Activated T-cell treated with anti-CD3 and anti-CD28 coated beads, Interleukin-2, amount 50 U/mL, for 72 hours (primary cell): ENCODE results near the gene ZBTB17. TPM values are rescaled to one million over a fixed set of nuclear protein-coding genes. Genes with fewer than 3 reads are reported as not detected.

Experiments
- ATAC-seq, 2 donors: fragments of 150-1000 bp; cut with Tn5 transposase; replicated peaks in 1 of 2; 2 replicates each; pipeline ENCODE4 v1.10.0; 2021; ENCODE audit warnings: moderate library complexity in 2 of 2, mild to moderate bottlenecking in 1 of 2
- DNase-seq, 2 donors: peaks; one replicate each; pipeline ENCODE4 v3.0.0; 2021 to 2022; ENCODE audit warnings: mixed read lengths in 1 of 2
- H3K27ac Mint-ChIP-seq: one replicate; pipeline ENCODE4 v1.8.0; 2022; ENCODE audit warnings: mild to moderate bottlenecking, moderate library complexity, mixed read lengths
- H3K27me3 Mint-ChIP-seq: one replicate; pipeline ENCODE4 v1.8.0; 2022; ENCODE audit warnings: low read depth, mixed read lengths
- H3K36me3 Mint-ChIP-seq, 2 donors: one replicate each; pipeline ENCODE4 v1.8.0; 2022; ENCODE audit warnings: mixed read lengths in 2 of 2, mild to moderate bottlenecking in 1 of 2; ENCODE audit not compliant: insufficient read depth in 2 of 2
- H3K4me1 Mint-ChIP-seq: one replicate; pipeline ENCODE4 v1.8.0; 2022; ENCODE audit warnings: low read depth, mixed read lengths
- H3K4me3 Mint-ChIP-seq, 2 donors: one replicate each; pipeline ENCODE4 v1.8.0; 2022; ENCODE audit warnings: mild to moderate bottlenecking in 2 of 2, mixed read lengths in 2 of 2, moderate library complexity in 2 of 2
- H3K9me3 Mint-ChIP-seq, 2 donors: one replicate each; pipeline ENCODE4 v1.8.0; 2022; ENCODE audit warnings: mixed read lengths in 2 of 2
- total RNA-seq, 2 donors: library from RNA; stranded (reverse); gene quantifications; one replicate each; pipeline ENCODE4 v1.2.3, GENCODE V29; 2022

The ZBTB17 gene
- total RNA-seq, 2 donors from 2014 or later, result 76.0 to 84.1 TPM

- peaks cover 3 to 8% of the 10 kb centered on the region in 2 donors for H3K36me3 Mint-ChIP-seq
- no peaks in the 10 kb centered on the region for H3K27me3 Mint-ChIP-seq
- peaks cover 98% of the 10 kb centered on the region for H3K4me1 Mint-ChIP-seq
- ATAC-seq (no peak), DNase-seq (no peak)
- peak overlapping the region; percentile 94 for H3K27ac Mint-ChIP-seq
- H3K9me3 Mint-ChIP-seq, result no peaks in the 10 kb centered on the region
- peak overlapping the region; percentile 57 to 74 for H3K4me3 Mint-ChIP-seq
These were observed 16.5 kb downstream of the ZBTB17 start for GRCh38 chr1:15959424-15959823.

GRCh38 chr1:15958793-15959192 is 17.1 kb downstream of the ZBTB17 start:
- Mint-ChIP-seq H3K36me3 (peaks cover 3 to 8% of the 10 kb centered on the region in 2 donors), H3K27ac (peak overlapping the region; percentile 94), H3K9me3 (no peaks in the 10 kb centered on the region), H3K4me3 (peak overlapping the region; percentile 57 to 74), H3K27me3 (no peaks in the 10 kb centered on the region), H3K4me1 (peaks cover 98% of the 10 kb centered on the region)
- ATAC-seq (peak in 1 of 2 donors; percentile 11), DNase-seq (no peak)

- H3K4me3 Mint-ChIP-seq, result peak overlapping the region; percentile 30 to 56
- DNase-seq, result no peak
- peaks cover 98% of the 10 kb centered on the region for H3K4me1 Mint-ChIP-seq
- peak overlapping the region; percentile 83 for H3K27ac Mint-ChIP-seq
- H3K36me3 Mint-ChIP-seq, result peaks cover 2 to 6% of the 10 kb centered on the region in 2 donors
- no peaks in the 10 kb centered on the region for H3K9me3 Mint-ChIP-seq
- H3K27me3 Mint-ChIP-seq, result no peaks in the 10 kb centered on the region
- no peak for ATAC-seq
These were observed 17.8 kb downstream of the ZBTB17 start for GRCh38 chr1:15958111-15958510.

GRCh38 chr1:15957221-15958095 is 18.4 kb downstream of the ZBTB17 start:
- H3K4me3 Mint-ChIP-seq, result peak overlapping the region in 1 of 2 donors; percentile 56
- ATAC-seq, result no peak
- no peak for DNase-seq
- H3K36me3 Mint-ChIP-seq, result peaks cover 2 to 5% of the 10 kb centered on the region in 2 donors
- peaks cover 98% of the 10 kb centered on the region for H3K4me1 Mint-ChIP-seq
- H3K27me3 Mint-ChIP-seq, result no peaks in the 10 kb centered on the region
- peak overlapping the region; percentile 83 for H3K27ac Mint-ChIP-seq
- no peaks in the 10 kb centered on the region for H3K9me3 Mint-ChIP-seq

GRCh38 chr1:15956150-15956549 is 19.8 kb downstream of the ZBTB17 start:
- peaks cover 2 to 3% of the 10 kb centered on the region in 2 donors for H3K36me3 Mint-ChIP-seq
- no peak for ATAC-seq
- H3K27me3 Mint-ChIP-seq, result no peaks in the 10 kb centered on the region
- peak overlapping the region; percentile 75 for H3K27ac Mint-ChIP-seq
- no peaks in the 10 kb centered on the region for H3K9me3 Mint-ChIP-seq
- peak overlapping the region in 1 of 2 donors; percentile 7 for H3K4me3 Mint-ChIP-seq
- no peak for DNase-seq
- peaks cover 98% of the 10 kb centered on the region for H3K4me1 Mint-ChIP-seq

- Mint-ChIP-seq H3K9me3 (no peaks in the 10 kb centered on the region), H3K27ac (peak overlapping the region; percentile 75), H3K4me3 (no peak overlapping the region), H3K36me3 (peaks cover 2 to 3% of the 10 kb centered on the region in 2 donors), H3K4me1 (peaks cover 98% of the 10 kb centered on the region), H3K27me3 (no peaks in the 10 kb centered on the region)
- DNase-seq, result no peak
- ATAC-seq, result no peak
These were observed 20.3 kb downstream of the ZBTB17 start for GRCh38 chr1:15955552-15955951.

- no peak for DNase-seq
- Mint-ChIP-seq H3K4me1 (peaks cover 98% of the 10 kb centered on the region), H3K36me3 (peaks cover 2 to 3% of the 10 kb centered on the region in 2 donors), H3K27me3 (no peaks in the 10 kb centered on the region), H3K9me3 (no peaks in the 10 kb centered on the region), H3K4me3 (no peak overlapping the region), H3K27ac (no peak overlapping the region)
- no peak for ATAC-seq
These were observed 21.6 kb downstream of the ZBTB17 start for GRCh38 chr1:15954316-15954715.

- Mint-ChIP-seq H3K27me3 (no peaks in the 10 kb centered on the region), H3K36me3 (peaks cover 2 to 5% of the 10 kb centered on the region in 2 donors), H3K4me3 (peak overlapping the region in 1 of 2 donors; percentile 37), H3K27ac (peak overlapping the region; percentile 63), H3K4me1 (peaks cover 98% of the 10 kb centered on the region), H3K9me3 (no peaks in the 10 kb centered on the region)
- ATAC-seq, result no peak
- no peak for DNase-seq
These were observed 22.1 kb downstream of the ZBTB17 start for GRCh38 chr1:15953791-15954241.

- H3K36me3 Mint-ChIP-seq, result peaks cover 2 to 5% of the 10 kb centered on the region in 2 donors
- peaks cover 98% of the 10 kb centered on the region for H3K4me1 Mint-ChIP-seq
- peak overlapping the region; percentile 7 to 37 for H3K4me3 Mint-ChIP-seq
- no peak for DNase-seq
- H3K27ac Mint-ChIP-seq, result peak overlapping the region; percentile 63
- ATAC-seq, result no peak
- no peaks in the 10 kb centered on the region for H3K9me3 Mint-ChIP-seq
- no peaks in the 10 kb centered on the region for H3K27me3 Mint-ChIP-seq
These were observed 22.6 kb downstream of the ZBTB17 start for GRCh38 chr1:15953294-15953771.

- peak; percentile 52 to 70 for DNase-seq
- no peaks in the 10 kb centered on the region for H3K9me3 Mint-ChIP-seq
- peaks cover 98% of the 10 kb centered on the region for H3K4me1 Mint-ChIP-seq
- H3K27me3 Mint-ChIP-seq, result no peaks in the 10 kb centered on the region
- H3K36me3 Mint-ChIP-seq, result peaks cover 4 to 8% of the 10 kb centered on the region in 2 donors
- peak overlapping the region; percentile 74 to 82 for H3K4me3 Mint-ChIP-seq
- peak overlapping the region; percentile 14 for H3K27ac Mint-ChIP-seq
- ATAC-seq, result peak; percentile 36 to 41
These were observed 23.3 kb downstream of the ZBTB17 start for GRCh38 chr1:15952317-15953258.

GRCh38 chr1:15951341-15952153 is 24.4 kb downstream of the ZBTB17 start:
- H3K36me3 Mint-ChIP-seq, result peaks cover 4 to 8% of the 10 kb centered on the region in 2 donors
- peak overlapping the region; percentile 74 to 82 for H3K4me3 Mint-ChIP-seq
- H3K9me3 Mint-ChIP-seq, result no peaks in the 10 kb centered on the region
- ATAC-seq, result peak; percentile 13 to 17
- H3K27ac Mint-ChIP-seq, result peak overlapping the region; percentile 94
- no peaks in the 10 kb centered on the region for H3K27me3 Mint-ChIP-seq
- DNase-seq, result peak; percentile 65 to 68
- H3K4me1 Mint-ChIP-seq, result peaks cover 97% of the 10 kb centered on the region

- ATAC-seq, result peak; percentile 22 to 34
- DNase-seq, result peak; percentile 84 to 85
- no peaks in the 10 kb centered on the region for H3K9me3 Mint-ChIP-seq
- peaks cover 3 to 10% of the 10 kb centered on the region in 2 donors for H3K36me3 Mint-ChIP-seq
- H3K4me3 Mint-ChIP-seq, result peak overlapping the region; percentile 74 to 82
- H3K27ac Mint-ChIP-seq, result peak overlapping the region; percentile 94
- no peaks in the 10 kb centered on the region for H3K27me3 Mint-ChIP-seq
- H3K4me1 Mint-ChIP-seq, result peaks cover 90% of the 10 kb centered on the region
These were observed 25.1 kb downstream of the ZBTB17 start for GRCh38 chr1:15950763-15951295.
